D341Med (cell line): Measurements from ENCODE around the gene RPTN.
"Not testable (repeated sequence)": the region's sequence is repeated elsewhere in the genome, so short reads cannot be mapped to it uniquely, and the experiment has no call there.

Experiments
- DNase-seq: peaks from one replicate; pipeline ENCODE4 v3.0.0; 2012; ENCODE audit warnings: low spot score

RPTN gene

DNA sequence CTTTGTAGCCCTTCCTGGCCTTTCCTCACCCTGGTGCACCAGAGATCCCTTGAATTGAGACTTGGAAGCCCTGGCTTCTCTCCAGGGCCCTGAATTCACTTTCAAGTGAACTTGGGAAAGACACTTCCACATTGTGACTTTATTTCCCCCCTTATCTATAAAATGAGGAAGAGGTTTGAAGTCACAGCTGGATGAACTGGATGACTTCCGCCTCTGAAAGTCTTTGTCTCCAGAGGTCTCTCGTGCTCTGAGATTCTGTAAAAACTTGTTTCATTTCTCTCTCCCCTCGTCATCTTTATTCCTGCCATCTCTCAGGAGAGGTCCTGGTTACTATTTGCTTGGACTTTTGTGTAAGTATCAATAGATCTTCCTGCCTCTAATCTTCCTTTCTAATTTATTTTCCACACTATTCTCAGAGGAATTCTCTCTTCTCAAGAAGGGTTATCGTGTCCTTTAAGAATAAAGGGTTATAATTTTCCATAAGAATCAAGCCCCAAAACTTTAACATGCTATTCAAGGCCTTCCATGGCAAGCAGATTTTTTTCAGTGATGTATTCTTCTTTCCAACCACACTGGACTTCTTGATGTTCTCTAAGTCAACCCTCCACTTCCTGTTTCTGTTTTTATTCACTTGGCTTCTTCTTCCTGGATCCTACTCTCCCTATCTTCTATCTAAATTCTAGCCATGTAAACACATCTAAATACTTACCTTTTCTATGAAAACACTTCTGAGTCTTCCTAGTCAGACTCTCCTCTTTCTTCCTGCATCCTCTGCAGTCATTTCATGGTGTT, 6.5 kb upstream of the RPTN start:
- DNase-seq = no peak

GRCh38 chr1:152164517-152165136, 5.6 kb upstream of the RPTN start:
- no peak for DNase-seq

GRCh38 chr1:152162792-152163463, 3.9 kb upstream of the RPTN start:
- no peak for DNase-seq

GRCh38 chr1:152160576-152160975, 1.5 kb upstream of the RPTN start:
- DNase-seq = no peak

- DNase-seq = no peak
Observed at GRCh38 chr1:152153996-152154395, 5.0 kb downstream of the RPTN start.

DNA sequence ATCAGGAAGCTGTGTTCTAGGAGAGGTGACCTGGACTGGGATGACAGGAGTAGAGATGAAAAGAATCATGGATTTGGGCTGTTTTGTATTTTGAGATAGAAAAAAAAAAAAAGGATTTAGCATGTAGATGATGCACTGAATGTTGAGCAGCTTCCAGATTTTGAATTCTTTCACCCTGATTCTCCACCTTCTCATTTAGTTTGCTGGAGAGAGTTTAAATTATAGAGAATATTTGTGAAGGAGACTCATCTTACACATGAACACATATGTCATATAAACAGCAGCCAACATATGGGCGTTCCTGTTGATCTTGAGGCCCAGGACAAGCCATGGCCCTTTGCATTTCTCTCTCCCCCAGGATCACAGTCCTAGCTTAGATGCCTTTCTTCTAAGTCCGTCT, 7.4 kb downstream of the RPTN start:
- no peak for DNase-seq

DNA sequence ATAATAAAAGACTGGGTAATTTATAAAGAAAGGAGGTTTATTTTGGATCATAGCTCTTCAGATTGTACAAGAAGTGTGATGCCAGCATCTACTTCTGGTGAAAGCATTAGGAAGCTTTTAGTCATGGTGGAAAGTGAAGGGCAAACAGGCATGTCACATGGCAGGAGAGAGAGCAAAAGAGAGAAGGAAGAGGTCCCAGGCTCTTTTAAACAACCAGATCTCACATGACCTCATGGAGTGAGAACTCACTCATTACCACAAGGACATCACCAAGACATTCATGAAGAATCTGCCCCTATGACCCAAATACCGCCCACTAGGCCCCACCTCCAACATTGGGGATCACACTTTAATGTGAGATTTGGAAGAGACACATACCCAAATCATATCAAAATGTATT, 10.0 kb downstream of the RPTN start:
- DNase-seq = no peak

DNA sequence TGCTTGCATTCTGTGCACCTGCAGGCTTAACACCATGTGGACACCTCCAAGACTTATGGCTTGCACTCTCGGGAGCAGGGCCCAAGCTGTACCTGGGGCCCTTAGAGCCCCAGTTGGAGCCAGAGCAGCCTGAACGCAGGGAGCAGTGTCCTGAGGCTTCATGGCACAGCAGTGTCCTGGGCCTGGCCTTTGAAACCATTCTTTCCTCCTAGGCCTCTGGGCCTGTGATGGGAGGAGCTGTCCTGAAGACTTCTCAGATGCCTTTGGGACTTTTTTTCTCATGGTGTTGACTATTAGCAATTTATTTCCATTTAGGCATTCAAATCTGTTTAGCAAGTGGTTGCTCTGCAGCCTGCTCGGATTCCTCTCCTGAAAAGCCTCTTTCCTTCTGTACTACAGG, 11.0 kb downstream of the RPTN start:
- DNase-seq = no peak

GRCh38 chr1:152145769-152146168, 13.3 kb downstream of the RPTN start:
- no peak for DNase-seq

DNA sequence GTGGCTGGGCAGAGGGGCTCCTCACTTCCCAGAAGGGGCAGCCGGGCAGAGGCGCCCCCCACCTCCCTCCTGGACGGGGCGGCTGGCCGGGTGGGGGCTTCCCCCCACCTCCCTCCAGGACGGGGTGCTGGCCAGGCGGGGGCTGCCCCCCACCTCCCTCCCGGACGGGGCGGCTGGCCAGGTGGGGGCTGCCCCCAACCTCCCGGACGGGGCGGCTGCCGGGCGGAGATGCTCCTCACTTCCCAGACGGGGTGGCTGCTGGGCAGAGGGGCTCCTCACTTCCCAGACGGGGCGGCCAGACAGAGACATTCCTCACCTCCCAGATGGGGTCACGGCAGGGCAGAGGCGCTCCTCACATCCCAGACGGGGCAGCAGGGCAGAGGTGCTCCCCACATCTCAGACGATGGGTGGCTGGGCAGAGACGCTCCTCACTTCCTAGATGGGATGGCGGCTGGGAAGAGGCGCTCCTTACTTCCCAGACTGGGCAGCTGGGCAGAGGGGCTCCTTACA, 14.3 kb downstream of the RPTN start:
- not testable (repeated sequence) for DNase-seq

GRCh38 chr1:152143150-152143887, 15.7 kb downstream of the RPTN start:
- no peak for DNase-seq

GRCh38 chr1:152141971-152142584, 16.9 kb downstream of the RPTN start:
- no peak for DNase-seq

GRCh38 chr1:152137215-152137614, 21.8 kb downstream of the RPTN start:
- no peak for DNase-seq

GRCh38 chr1:152130186-152130585, 28.8 kb downstream of the RPTN start:
- DNase-seq = no peak

- DNase-seq = no peak
Observed at GRCh38 chr1:152127673-152128072, 31.4 kb downstream of the RPTN start.

GRCh38 chr1:152125834-152126443, 33.1 kb downstream of the RPTN start:
- DNase-seq = no peak

GRCh38 chr1:152118915-152119314, 40.1 kb downstream of the RPTN start:
- no peak for DNase-seq

- DNase-seq = no peak
Observed at GRCh38 chr1:152115344-152115743, 43.7 kb downstream of the RPTN start, which contains the start of gene TCHH. Gene TCHH, minus strand, starts transcription at chr1:152115444. Its CDS starts 1,364 bp downstream, at chr1:152114080.

- no peak for DNase-seq
Observed at GRCh38 chr1:152112885-152113432, 46.1 kb downstream of the RPTN start.

- DNase-seq = no peak
Observed at GRCh38 chr1:152112101-152112884, 46.7 kb downstream of the RPTN start.
